Measurements from ENCODE around the gene CNTN2. TPM values are rescaled to one million over a fixed set of nuclear protein-coding genes. Genes with fewer than 3 reads are reported as not detected.

Gene CNTN2
- total RNA-seq, 1 donor from 2014 or later: 208 TPM

DNA sequence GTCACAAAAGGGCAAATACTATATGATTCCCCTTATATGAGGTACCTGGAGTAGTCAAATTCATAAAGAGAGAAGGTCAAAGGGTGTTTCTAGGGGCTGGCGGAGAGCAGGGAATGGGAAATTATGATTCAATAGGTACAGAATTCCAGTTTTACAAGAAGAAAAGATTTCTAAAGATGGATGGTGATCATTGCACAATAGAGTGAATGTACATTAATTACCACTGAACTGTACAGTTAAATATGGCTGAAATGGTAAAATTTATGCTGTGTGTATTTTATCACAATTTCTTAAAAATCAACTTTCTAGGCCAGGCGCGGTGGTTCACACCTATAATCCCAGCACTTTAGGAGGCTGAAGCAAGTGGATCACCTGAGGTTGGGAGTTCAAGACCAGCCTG is 59.4 kb downstream of the CNTN2 start:
- Mint-ChIP-seq H3K27ac (ENCODE audit: unreplicated experiment) (no peak overlapping the region), H3K36me3 (ENCODE audit: unreplicated experiment) (peaks cover 3% of the 10 kb centered on the region), H3K27me3 (ENCODE audit: unreplicated experiment) (no peaks in the 10 kb centered on the region), H3K4me1 (ENCODE audit: low read depth, unreplicated experiment) (no peaks in the 10 kb centered on the region), H3K9me3 (ENCODE audit: unreplicated experiment) (no peaks in the 10 kb centered on the region), H3K4me3 (ENCODE audit: unreplicated experiment) (no peak overlapping the region)
- DNase-seq: no peak
- TF ChIP-seq, protein P1, sequence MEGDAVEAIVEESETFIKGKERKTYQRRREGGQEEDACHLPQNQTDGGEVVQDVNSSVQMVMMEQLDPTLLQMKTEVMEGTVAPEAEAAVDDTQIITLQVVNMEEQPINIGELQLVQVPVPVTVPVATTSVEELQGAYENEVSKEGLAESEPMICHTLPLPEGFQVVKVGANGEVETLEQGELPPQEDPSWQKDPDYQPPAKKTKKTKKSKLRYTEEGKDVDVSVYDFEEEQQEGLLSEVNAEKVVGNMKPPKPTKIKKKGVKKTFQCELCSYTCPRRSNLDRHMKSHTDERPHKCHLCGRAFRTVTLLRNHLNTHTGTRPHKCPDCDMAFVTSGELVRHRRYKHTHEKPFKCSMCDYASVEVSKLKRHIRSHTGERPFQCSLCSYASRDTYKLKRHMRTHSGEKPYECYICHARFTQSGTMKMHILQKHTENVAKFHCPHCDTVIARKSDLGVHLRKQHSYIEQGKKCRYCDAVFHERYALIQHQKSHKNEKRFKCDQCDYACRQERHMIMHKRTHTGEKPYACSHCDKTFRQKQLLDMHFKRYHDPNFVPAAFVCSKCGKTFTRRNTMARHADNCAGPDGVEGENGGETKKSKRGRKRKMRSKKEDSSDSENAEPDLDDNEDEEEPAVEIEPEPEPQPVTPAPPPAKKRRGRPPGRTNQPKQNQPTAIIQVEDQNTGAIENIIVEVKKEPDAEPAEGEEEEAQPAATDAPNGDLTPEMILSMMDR (IDR thresholded peaks at IDR 0.05; ENCODE audit: partially characterized antibody, unreplicated experiment): no peak

DNA sequence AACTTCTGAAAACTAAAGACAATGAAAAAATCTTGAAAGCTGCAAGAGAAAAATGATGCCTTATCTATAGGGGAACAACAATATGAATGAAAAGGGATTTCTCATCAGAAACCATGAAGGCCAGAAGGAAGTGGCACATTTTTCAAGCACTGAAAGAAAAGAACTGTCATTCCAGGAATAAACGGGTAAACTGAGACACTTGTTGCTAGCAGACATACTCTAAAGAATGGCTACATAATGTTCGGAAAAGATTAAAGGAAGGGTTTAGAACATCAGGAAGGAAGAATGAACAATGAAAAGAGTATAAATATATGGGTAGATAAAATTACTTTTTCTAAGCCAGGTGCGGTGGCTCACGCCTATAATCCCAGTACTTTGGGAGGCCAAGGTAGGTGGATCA is 64.3 kb downstream of the CNTN2 start:
- no peak for DNase-seq
- Mint-ChIP-seq H3K9me3 (ENCODE audit: unreplicated experiment) (no peaks in the 10 kb centered on the region), H3K27me3 (ENCODE audit: unreplicated experiment) (no peaks in the 10 kb centered on the region), H3K4me3 (ENCODE audit: unreplicated experiment) (no peak overlapping the region), H3K27ac (ENCODE audit: unreplicated experiment) (no peak overlapping the region), H3K4me1 (ENCODE audit: low read depth, unreplicated experiment) (no peaks in the 10 kb centered on the region), H3K36me3 (ENCODE audit: unreplicated experiment) (peaks cover 10% of the 10 kb centered on the region)
- TF ChIP-seq, protein P1 (IDR thresholded peaks at IDR 0.05; ENCODE audit: partially characterized antibody, unreplicated experiment): no peak

DNA sequence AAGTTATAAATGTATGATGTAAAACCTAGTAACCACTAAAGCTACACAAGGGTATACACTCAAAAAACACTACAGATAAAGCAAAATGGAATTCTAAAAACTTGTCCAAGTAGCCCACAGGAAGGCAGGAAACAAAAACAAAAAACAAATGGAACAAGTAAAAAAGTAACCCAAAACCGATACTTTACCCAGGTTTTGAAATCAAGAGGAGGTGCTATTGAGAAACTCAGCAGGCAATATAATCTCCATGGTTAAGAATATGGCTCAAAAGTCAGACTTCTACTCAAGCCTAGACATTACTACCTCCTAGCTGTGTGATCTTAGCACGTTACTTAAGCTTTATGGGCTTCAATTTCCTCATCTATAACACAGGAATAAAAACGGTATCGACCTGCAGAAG is 65.5 kb downstream of the CNTN2 start:
- TF ChIP-seq, protein P1 (IDR thresholded peaks at IDR 0.05; ENCODE audit: partially characterized antibody, unreplicated experiment): no peak
- Mint-ChIP-seq H3K9me3 (ENCODE audit: unreplicated experiment) (no peaks in the 10 kb centered on the region), H3K27ac (ENCODE audit: unreplicated experiment) (no peak overlapping the region), H3K4me1 (ENCODE audit: low read depth, unreplicated experiment) (no peaks in the 10 kb centered on the region), H3K4me3 (ENCODE audit: unreplicated experiment) (no peak overlapping the region), H3K27me3 (ENCODE audit: unreplicated experiment) (no peaks in the 10 kb centered on the region), H3K36me3 (ENCODE audit: unreplicated experiment) (peaks cover 10% of the 10 kb centered on the region)
- DNase-seq: no peak

GRCh38 chr1:205109269-205109668 is 66.3 kb downstream of the CNTN2 start:
- Mint-ChIP-seq H3K4me1 (ENCODE audit: low read depth, unreplicated experiment) (no peaks in the 10 kb centered on the region), H3K27ac (ENCODE audit: unreplicated experiment) (no peak overlapping the region)

GRCh38 chr1:205109711-205110110 is 66.7 kb downstream of the CNTN2 start:
- no peaks in the 10 kb centered on the region for H3K27me3 Mint-ChIP-seq (ENCODE audit: unreplicated experiment)
- H3K27ac Mint-ChIP-seq (ENCODE audit: unreplicated experiment): no peak overlapping the region
- TF ChIP-seq, protein P1 (IDR thresholded peaks at IDR 0.05; ENCODE audit: partially characterized antibody, unreplicated experiment): no peak
- H3K4me1 Mint-ChIP-seq (ENCODE audit: low read depth, unreplicated experiment): no peaks in the 10 kb centered on the region
- H3K36me3 Mint-ChIP-seq (ENCODE audit: unreplicated experiment): peaks cover 10% of the 10 kb centered on the region
- no peak overlapping the region for H3K4me3 Mint-ChIP-seq (ENCODE audit: unreplicated experiment)
- no peak for DNase-seq
- H3K9me3 Mint-ChIP-seq (ENCODE audit: unreplicated experiment): no peaks in the 10 kb centered on the region

More at GRCh38 chr1:205109269-205109668, 66.3 kb downstream of the CNTN2 start:
- no peak for DNase-seq
- Mint-ChIP-seq H3K36me3 (ENCODE audit: unreplicated experiment) (peaks cover 10% of the 10 kb centered on the region), H3K9me3 (ENCODE audit: unreplicated experiment) (no peaks in the 10 kb centered on the region), H3K27me3 (ENCODE audit: unreplicated experiment) (no peaks in the 10 kb centered on the region), H3K4me3 (ENCODE audit: unreplicated experiment) (no peak overlapping the region)
- TF ChIP-seq, protein P1 (IDR thresholded peaks at IDR 0.05; ENCODE audit: partially characterized antibody, unreplicated experiment): no peak
